Ovary (tissue), 3 donors: ENCODE measurements around the gene CACNA2D1.

ENCODE experiments used
- POLR2A ChIP-seq: fragments of 450-650 bp; IDR thresholded peaks from one replicate; pipeline ENCODE4 v1.6.1; 2017; ENCODE audit warnings: antibody characterized with exemption, mild to moderate bottlenecking, moderate library complexity
- TF ChIP-seq, protein P1 (sequence below), 3 donors: fragments of 450-650 bp in 2 of 3; fragments of 200-600 bp in 1 of 3; IDR thresholded peaks; one replicate each; pipeline versions ENCODE4 v1.5.1 to v1.8.0; 2016 to 2022; ENCODE audit warnings: antibody characterized with exemption in 3 of 3, mild to moderate bottlenecking in 1 of 3
- donor health status: DM: no; HTN: no; CAD: no.

DNA sequence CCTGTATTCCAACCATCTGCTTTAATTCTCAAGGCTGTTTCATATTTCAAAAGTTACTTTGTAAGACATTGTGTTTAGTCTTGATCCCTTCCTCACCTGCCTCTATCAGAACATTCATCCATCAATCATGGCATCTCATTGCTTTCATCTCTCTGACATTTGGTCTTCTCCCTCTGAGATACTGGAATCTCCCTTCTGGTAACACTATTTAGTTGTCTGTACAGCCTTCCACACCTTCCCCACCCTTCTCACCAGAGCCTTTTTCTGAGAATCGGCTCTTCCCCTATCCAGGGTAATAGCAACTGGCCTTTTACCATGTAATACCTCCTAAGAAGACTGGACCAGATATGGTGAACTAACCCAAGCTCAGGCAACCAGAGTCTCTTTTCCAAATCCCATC, 10.1 kb downstream of the CACNA2D1 start:
- TF ChIP-seq POLR2A: no peak
- TF ChIP-seq, protein P1, sequence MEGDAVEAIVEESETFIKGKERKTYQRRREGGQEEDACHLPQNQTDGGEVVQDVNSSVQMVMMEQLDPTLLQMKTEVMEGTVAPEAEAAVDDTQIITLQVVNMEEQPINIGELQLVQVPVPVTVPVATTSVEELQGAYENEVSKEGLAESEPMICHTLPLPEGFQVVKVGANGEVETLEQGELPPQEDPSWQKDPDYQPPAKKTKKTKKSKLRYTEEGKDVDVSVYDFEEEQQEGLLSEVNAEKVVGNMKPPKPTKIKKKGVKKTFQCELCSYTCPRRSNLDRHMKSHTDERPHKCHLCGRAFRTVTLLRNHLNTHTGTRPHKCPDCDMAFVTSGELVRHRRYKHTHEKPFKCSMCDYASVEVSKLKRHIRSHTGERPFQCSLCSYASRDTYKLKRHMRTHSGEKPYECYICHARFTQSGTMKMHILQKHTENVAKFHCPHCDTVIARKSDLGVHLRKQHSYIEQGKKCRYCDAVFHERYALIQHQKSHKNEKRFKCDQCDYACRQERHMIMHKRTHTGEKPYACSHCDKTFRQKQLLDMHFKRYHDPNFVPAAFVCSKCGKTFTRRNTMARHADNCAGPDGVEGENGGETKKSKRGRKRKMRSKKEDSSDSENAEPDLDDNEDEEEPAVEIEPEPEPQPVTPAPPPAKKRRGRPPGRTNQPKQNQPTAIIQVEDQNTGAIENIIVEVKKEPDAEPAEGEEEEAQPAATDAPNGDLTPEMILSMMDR (IDR thresholded peaks at IDR 0.05): no peak
